ENCODE results near the gene HNRNPA3.

DNA sequence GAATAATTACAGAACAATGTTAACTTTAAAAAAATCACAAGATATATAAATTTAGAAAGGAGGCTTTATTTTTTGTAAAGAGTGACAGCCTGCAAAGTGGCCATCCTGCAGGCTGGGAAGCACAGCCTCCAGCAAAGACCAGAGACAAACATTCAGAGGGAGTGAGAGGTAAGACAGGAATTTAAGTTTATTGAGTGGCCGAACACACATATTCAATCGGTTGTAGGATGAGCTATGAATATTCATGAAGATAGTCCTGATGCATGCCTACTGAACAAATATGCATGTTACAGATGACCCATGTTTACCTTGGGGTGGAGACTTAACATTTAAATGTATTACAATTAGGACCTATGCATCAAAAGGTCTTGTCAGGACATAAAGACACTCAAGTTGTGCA lies 33.4 kb upstream of the HNRNPA3 start:
- TF ChIP-seq POLR2A (IDR thresholded peaks at IDR 0.05) = no peak
- TF ChIP-seq POLR2AphosphoS5 (IDR thresholded peaks at IDR 0.05) = no peak
